Liver (tissue), 3 donors: ENCODE results near the gene ZNF331.

Experiments used
- CTCF ChIP-seq: fragments of 150-350 bp; IDR thresholded peaks from 2 replicates; pipeline ENCODE4 v1.5.1; 2017; ENCODE audit warnings: improper control_type of control experiment, low read depth, low read length; ENCODE audit not compliant: missing input control
- TAF1 ChIP-seq: conservative IDR thresholded peaks from 2 replicates; pipeline ENCODE4 v1.6.1; 2016; ENCODE audit warnings: antibody characterized with exemption, mild to moderate bottlenecking
- donor health status: healthy.
- donor health status: healthy.

GRCh38 chr19:53506728-53507127 lies 31.2 kb upstream of the ZNF331 start:
- TF ChIP-seq CTCF (no peak), TAF1 (no peak)
